ENCODE measurements around the gene USP14.
"Not testable (repeated sequence)": the region's sequence is repeated elsewhere in the genome, so short reads cannot be mapped to it uniquely, and the experiment has no call there.

GRCh38 chr18:109130-109921 lies 49.0 kb upstream of the USP14 start:
- TF ChIP-seq, protein P1, sequence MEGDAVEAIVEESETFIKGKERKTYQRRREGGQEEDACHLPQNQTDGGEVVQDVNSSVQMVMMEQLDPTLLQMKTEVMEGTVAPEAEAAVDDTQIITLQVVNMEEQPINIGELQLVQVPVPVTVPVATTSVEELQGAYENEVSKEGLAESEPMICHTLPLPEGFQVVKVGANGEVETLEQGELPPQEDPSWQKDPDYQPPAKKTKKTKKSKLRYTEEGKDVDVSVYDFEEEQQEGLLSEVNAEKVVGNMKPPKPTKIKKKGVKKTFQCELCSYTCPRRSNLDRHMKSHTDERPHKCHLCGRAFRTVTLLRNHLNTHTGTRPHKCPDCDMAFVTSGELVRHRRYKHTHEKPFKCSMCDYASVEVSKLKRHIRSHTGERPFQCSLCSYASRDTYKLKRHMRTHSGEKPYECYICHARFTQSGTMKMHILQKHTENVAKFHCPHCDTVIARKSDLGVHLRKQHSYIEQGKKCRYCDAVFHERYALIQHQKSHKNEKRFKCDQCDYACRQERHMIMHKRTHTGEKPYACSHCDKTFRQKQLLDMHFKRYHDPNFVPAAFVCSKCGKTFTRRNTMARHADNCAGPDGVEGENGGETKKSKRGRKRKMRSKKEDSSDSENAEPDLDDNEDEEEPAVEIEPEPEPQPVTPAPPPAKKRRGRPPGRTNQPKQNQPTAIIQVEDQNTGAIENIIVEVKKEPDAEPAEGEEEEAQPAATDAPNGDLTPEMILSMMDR (tag by site-specific recombination; IDR thresholded peaks at IDR 0.05), result not testable (repeated sequence)
- not testable (repeated sequence) for TF ChIP-seq ZNF76 (tag by site-specific recombination; IDR thresholded peaks at IDR 0.05; ENCODE audit: borderline replicate concordance, low read depth); YY1 (tag by site-specific recombination; IDR thresholded peaks at IDR 0.05); ZFP41 (tag by site-specific recombination; IDR thresholded peaks at IDR 0.05; ENCODE audit: borderline replicate concordance); HOXA7 (CRISPR knock-in tag; IDR thresholded peaks at IDR 0.05; ENCODE audit: borderline replicate concordance)
- TF ChIP-seq, protein P2, sequence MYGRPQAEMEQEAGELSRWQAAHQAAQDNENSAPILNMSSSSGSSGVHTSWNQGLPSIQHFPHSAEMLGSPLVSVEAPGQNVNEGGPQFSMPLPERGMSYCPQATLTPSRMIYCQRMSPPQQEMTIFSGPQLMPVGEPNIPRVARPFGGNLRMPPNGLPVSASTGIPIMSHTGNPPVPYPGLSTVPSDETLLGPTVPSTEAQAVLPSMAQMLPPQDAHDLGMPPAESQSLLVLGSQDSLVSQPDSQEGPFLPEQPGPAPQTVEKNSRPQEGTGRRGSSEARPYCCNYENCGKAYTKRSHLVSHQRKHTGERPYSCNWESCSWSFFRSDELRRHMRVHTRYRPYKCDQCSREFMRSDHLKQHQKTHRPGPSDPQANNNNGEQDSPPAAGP (tag by site-specific recombination; IDR thresholded peaks at IDR 0.05), result not testable (repeated sequence)
- TF ChIP-seq, protein P3, sequence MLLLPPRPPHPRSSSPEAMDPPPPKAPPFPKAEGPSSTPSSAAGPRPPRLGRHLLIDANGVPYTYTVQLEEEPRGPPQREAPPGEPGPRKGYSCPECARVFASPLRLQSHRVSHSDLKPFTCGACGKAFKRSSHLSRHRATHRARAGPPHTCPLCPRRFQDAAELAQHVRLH (tag by site-specific recombination; IDR thresholded peaks at IDR 0.05), result not testable (repeated sequence)
- 0 out of 2 replicates have a peak, but pooled peaks have one; percentile 39 for TF ChIP-seq KLF16 (tag by site-specific recombination; IDR thresholded peaks at IDR 0.05)

All from HEK293 (cell line).